ENCODE results near the gene MRPL28.
A peak's percentile ranks its signal among the peaks of the same experiment; 100 is the strongest.

Gene MRPL28

DNA sequence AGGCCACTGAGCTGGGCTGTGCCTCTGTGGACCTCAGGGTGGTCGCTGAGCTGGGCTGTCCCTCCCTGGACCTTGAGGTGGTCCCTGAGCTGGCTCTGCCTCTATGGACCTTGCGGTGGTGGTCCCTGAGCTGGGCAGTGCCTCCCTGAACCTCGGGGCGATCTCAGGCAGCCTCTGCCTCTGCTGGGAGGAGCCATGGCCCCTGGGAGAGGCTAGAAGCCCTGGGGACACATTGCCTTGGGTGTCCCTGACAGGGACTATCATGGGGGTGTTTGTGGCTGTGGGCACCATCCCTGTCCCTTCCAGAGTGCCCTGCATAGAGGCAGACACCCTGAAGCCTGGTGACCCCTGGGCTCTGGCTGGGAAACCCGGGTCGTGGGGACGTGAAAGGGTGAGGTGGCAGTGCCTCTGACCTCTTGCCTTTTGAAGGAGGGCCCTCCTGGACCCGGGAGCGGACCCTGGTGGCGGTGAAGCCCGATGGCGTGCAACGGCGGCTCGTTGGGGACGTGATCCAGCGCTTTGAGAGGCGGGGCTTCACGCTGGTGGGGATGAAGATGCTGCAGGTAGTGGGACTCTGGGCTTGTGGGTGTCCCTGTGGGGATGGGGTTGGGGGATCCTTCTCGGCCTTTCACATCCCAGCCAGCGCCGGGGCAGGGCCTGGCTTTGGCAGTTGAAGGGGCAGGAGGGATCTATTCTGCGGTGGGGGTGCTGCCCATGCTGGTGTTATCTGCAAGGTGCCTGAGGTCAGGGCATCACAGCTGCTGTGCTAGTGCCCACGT is 28.4 kb upstream of the MRPL28 start:
- Histone ChIP-seq H3K4me1 (peaks cover 8% of the 10 kb centered on the region), H3K27me3 (no peaks in the 10 kb centered on the region), H3K9me3 (no peaks in the 10 kb centered on the region), H3K4me3 (ENCODE audit: low read depth, low read length) (no peak overlapping the region; the same call in 1 of the 2 replicates), H3K36me3 (peaks cover 27% of the 10 kb centered on the region)
- no peak for DNase-seq
- TF ChIP-seq, protein P1, sequence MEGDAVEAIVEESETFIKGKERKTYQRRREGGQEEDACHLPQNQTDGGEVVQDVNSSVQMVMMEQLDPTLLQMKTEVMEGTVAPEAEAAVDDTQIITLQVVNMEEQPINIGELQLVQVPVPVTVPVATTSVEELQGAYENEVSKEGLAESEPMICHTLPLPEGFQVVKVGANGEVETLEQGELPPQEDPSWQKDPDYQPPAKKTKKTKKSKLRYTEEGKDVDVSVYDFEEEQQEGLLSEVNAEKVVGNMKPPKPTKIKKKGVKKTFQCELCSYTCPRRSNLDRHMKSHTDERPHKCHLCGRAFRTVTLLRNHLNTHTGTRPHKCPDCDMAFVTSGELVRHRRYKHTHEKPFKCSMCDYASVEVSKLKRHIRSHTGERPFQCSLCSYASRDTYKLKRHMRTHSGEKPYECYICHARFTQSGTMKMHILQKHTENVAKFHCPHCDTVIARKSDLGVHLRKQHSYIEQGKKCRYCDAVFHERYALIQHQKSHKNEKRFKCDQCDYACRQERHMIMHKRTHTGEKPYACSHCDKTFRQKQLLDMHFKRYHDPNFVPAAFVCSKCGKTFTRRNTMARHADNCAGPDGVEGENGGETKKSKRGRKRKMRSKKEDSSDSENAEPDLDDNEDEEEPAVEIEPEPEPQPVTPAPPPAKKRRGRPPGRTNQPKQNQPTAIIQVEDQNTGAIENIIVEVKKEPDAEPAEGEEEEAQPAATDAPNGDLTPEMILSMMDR (IDR thresholded peaks at IDR 0.05; ENCODE audit: low read depth, low read length): no peak

DNA sequence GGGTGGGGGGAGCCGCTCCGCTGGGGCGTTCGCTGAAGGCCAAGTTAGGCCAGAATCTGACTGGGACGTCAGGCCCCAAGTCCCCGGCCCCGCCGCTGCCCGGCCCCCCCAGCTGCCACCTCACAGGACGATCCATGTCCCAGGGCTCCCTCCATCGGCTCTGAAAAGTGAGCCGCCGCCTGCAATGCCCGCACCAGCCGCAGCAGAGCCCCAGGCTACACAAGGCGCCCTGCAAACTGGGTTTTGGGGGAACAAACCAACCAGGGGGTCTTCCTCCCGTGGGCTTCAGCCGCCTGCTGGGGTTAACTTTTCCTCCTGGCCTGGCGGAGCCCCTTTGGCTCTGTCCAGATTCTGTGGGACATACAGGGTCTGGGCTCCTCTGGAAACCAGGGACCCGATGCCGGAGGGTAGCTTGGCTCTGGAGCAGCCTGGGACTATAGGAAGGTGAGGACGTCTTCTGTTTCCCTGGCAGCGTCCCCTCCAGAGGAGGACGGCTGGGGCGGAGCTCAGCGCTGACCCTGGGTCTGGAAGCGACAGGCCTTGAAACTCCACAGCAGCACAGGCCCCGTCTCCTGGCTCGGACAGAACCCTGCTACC is 27.5 kb upstream of the MRPL28 start:
- DNase-seq: peak; percentile 88
- Histone ChIP-seq H3K27me3 (no peaks in the 10 kb centered on the region), H3K36me3 (peaks cover 27% of the 10 kb centered on the region), H3K9me3 (no peaks in the 10 kb centered on the region), H3K4me1 (peaks cover 8% of the 10 kb centered on the region), H3K4me3 (ENCODE audit: low read depth, low read length) (peak overlapping the region; percentile 35)
- TF ChIP-seq, protein P1 (IDR thresholded peaks at IDR 0.05; ENCODE audit: low read depth, low read length): peak; percentile 39

DNA sequence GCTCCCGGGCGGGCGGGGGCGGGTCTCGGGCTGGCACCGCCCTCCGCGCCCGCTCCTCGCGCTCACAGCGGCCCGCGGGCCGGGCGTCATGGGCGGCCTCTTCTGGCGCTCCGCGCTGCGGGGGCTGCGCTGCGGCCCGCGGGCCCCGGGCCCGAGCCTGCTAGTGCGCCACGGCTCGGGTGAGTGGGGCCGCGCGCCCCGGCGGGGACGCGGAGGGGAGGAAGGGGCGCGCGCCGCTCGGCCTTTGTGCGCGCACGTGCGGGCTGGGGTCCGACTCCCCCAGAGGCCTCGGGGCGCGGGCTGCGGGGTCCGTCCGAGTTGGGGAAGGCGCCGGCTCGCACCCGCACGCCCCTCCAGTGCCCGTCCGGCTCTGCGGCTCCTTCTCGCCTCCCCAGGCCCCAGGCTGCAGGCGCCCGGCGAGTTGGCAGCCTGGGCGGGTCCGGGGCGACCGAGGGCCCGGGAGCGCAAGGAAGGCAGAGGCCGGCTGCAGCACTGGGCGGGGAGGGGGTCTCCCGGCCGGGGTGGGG is 26.9 kb upstream of the MRPL28 start, which contains the start of gene NME4:
Gene NME4, plus strand, starts transcription at position 65 of the 527 bp plus-strand sequence. Its CDS starts 24 bp downstream, at position 89.
- H3K27me3 ChIP-seq: no peaks in the 10 kb centered on the region
- H3K4me1 ChIP-seq: peaks cover 8% of the 10 kb centered on the region
- DNase-seq: peak; percentile 69
- peak within 1 kb of the TSS; percentile 62 for H3K4me3 ChIP-seq (ENCODE audit: low read depth, low read length)
- TF ChIP-seq, protein P1 (IDR thresholded peaks at IDR 0.05; ENCODE audit: low read depth, low read length): no peak
- no peaks in the 10 kb centered on the region for H3K9me3 ChIP-seq
- peaks cover 27% of the 10 kb centered on the region for H3K36me3 ChIP-seq

GRCh38 chr16:396605-397004 is 26.3 kb upstream of the MRPL28 start:
- no peaks in the 10 kb centered on the region for H3K9me3 ChIP-seq
- H3K4me1 ChIP-seq: peaks cover 8% of the 10 kb centered on the region
- H3K27me3 ChIP-seq: no peaks in the 10 kb centered on the region
- H3K36me3 ChIP-seq: peaks cover 27% of the 10 kb centered on the region
- peak; percentile 68 for DNase-seq
- H3K4me3 ChIP-seq (ENCODE audit: low read depth, low read length): peak overlapping the region; percentile 62
- TF ChIP-seq, protein P1 (IDR thresholded peaks at IDR 0.05; ENCODE audit: low read depth, low read length): no peak

GRCh38 chr16:396199-396598 is 25.9 kb upstream of the MRPL28 start:
- Histone ChIP-seq H3K9me3 (no peaks in the 10 kb centered on the region), H3K27me3 (no peaks in the 10 kb centered on the region), H3K4me1 (peaks cover 8% of the 10 kb centered on the region), H3K4me3 (ENCODE audit: low read depth, low read length) (peak overlapping the region; percentile 62), H3K36me3 (peaks cover 27% of the 10 kb centered on the region)
- TF ChIP-seq, protein P1 (IDR thresholded peaks at IDR 0.05; ENCODE audit: low read depth, low read length): no peak
- DNase-seq: no peak

All from BE2C (cell line).